ENCODE data around the gene OR5B21.

GRCh38 chr11:58471892-58472291 lies 36.0 kb downstream of the OR5B21 start:
- TF ChIP-seq POLR2A (IDR thresholded peaks at IDR 0.05) = no peak
- TF ChIP-seq, protein P1, sequence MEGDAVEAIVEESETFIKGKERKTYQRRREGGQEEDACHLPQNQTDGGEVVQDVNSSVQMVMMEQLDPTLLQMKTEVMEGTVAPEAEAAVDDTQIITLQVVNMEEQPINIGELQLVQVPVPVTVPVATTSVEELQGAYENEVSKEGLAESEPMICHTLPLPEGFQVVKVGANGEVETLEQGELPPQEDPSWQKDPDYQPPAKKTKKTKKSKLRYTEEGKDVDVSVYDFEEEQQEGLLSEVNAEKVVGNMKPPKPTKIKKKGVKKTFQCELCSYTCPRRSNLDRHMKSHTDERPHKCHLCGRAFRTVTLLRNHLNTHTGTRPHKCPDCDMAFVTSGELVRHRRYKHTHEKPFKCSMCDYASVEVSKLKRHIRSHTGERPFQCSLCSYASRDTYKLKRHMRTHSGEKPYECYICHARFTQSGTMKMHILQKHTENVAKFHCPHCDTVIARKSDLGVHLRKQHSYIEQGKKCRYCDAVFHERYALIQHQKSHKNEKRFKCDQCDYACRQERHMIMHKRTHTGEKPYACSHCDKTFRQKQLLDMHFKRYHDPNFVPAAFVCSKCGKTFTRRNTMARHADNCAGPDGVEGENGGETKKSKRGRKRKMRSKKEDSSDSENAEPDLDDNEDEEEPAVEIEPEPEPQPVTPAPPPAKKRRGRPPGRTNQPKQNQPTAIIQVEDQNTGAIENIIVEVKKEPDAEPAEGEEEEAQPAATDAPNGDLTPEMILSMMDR (IDR thresholded peaks at IDR 0.05) = no peak

Data from adrenal gland (tissue), 5 donors.